ENCODE measurements around the gene THAP4.

DNA sequence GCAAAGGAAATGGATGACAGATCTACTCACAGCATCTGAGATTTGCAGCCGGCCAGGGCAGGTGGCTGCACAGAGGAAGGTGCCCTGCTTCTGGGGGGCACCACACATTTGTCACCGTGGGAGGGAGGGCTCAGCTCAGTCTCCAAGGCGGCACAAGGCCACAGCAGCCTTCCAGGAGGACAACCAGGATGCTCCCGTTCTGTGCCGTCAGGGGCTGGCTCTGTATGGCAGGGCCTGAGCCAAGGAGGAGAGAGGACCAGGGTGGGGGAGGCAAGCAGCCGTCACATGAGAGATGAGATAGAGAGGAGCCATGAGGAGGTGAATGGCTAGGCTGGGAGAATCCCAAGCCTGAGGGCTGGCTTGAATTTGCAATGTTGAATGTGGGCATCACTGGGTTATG is 83.0 kb downstream of the THAP4 start:
- TF ChIP-seq, protein P1, sequence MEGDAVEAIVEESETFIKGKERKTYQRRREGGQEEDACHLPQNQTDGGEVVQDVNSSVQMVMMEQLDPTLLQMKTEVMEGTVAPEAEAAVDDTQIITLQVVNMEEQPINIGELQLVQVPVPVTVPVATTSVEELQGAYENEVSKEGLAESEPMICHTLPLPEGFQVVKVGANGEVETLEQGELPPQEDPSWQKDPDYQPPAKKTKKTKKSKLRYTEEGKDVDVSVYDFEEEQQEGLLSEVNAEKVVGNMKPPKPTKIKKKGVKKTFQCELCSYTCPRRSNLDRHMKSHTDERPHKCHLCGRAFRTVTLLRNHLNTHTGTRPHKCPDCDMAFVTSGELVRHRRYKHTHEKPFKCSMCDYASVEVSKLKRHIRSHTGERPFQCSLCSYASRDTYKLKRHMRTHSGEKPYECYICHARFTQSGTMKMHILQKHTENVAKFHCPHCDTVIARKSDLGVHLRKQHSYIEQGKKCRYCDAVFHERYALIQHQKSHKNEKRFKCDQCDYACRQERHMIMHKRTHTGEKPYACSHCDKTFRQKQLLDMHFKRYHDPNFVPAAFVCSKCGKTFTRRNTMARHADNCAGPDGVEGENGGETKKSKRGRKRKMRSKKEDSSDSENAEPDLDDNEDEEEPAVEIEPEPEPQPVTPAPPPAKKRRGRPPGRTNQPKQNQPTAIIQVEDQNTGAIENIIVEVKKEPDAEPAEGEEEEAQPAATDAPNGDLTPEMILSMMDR (IDR thresholded peaks at IDR 0.05 in 2 of 3, conservative IDR thresholded peaks at IDR 0.05 in 1 of 3; ENCODE audit: borderline replicate concordance in 1 of 3, insufficient read depth in 1 of 3, low read depth in 2 of 3, low read length in 2 of 3) = no peak
- TF ChIP-seq YY1 (IDR thresholded peaks at IDR 0.05; ENCODE audit: extremely low read depth, insufficient replicate concordance, low read depth, low read length) (no peak), EZH2phosphoT487 (IDR thresholded peaks at IDR 0.05; ENCODE audit: borderline replicate concordance) (no peak), EZH2 (IDR thresholded peaks at IDR 0.05) (no peak), POLR2AphosphoS5 (IDR thresholded peaks at IDR 0.05; ENCODE audit: low read depth, low read length) (no peak), SRF (IDR thresholded peaks at IDR 0.05; ENCODE audit: low read depth) (no peak), POLR2A (IDR thresholded peaks at IDR 0.05; ENCODE audit: borderline replicate concordance, extremely low read depth, insufficient read depth, insufficient read length) (no peak), CEBPB (IDR thresholded peaks at IDR 0.05; ENCODE audit: low read depth) (no peak), SIN3A (IDR thresholded peaks at IDR 0.05; ENCODE audit: low read depth) (no peak), EGR1 (IDR thresholded peaks at IDR 0.05; ENCODE audit: low read depth) (no peak), JUND (IDR thresholded peaks at IDR 0.05) (no peak), ELF1 (IDR thresholded peaks at IDR 0.05; ENCODE audit: borderline replicate concordance, low read depth) (no peak), ZNF274 (IDR thresholded peaks at IDR 0.05; ENCODE audit: low read depth, low read length) (no peak)
- TF ChIP-seq, protein P2, sequence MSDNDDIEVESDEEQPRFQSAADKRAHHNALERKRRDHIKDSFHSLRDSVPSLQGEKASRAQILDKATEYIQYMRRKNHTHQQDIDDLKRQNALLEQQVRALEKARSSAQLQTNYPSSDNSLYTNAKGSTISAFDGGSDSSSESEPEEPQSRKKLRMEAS (IDR thresholded peaks at IDR 0.05) = no peak

Measured in HCT116 (cell line).